GM13976 (cell line): ENCODE results near the gene ABCG5.

Source experiments
- DNase-seq: peaks from one replicate; pipeline ENCODE4 v3.0.0; 2012; ENCODE audit warnings: low spot score
- CTCF ChIP-seq: IDR thresholded peaks from 2 replicates; pipeline ENCODE4 v1.5.1; 2012; ENCODE audit warnings: borderline replicate concordance, mild to moderate bottlenecking; ENCODE audit not compliant: insufficient read depth; ENCODE audit errors: extremely low read depth, missing control alignments, control extremely low read depth
- in situ Hi-C: fragments of 300-500 bp; cut with MboI; formaldehyde crosslinking; loops from one replicate; pipeline ENCODE4 v1.12.0; 2022; ENCODE audit warnings: low sequenced_read_pairs, mixed read lengths, inconsistent platforms; ENCODE audit not compliant: unreplicated experiment

ABCG5 gene

GRCh38 chr2:43812947-43813346 lies 25.7 kb downstream of the ABCG5 start:
- no peak for TF ChIP-seq CTCF
- in situ Hi-C loops, result no loop called here
- no peak for DNase-seq

GRCh38 chr2:43812006-43812405 lies 26.6 kb downstream of the ABCG5 start:
- in situ Hi-C loops, result no loop called here
- DNase-seq, result no peak
- no peak for TF ChIP-seq CTCF

GRCh38 chr2:43810888-43811287 lies 27.8 kb downstream of the ABCG5 start:
- in situ Hi-C loops, result no loop called here
- no peak for TF ChIP-seq CTCF
- no peak for DNase-seq

GRCh38 chr2:43810452-43810851 lies 28.2 kb downstream of the ABCG5 start:
- in situ Hi-C loops, result no loop called here
- TF ChIP-seq CTCF, result no peak
- DNase-seq, result no peak

GRCh38 chr2:43806719-43807031 lies 32.0 kb downstream of the ABCG5 start:
- no peak for TF ChIP-seq CTCF
- in situ Hi-C loops, result no loop called here
- no peak for DNase-seq

- no peak for TF ChIP-seq CTCF
- in situ Hi-C loops, result no loop called here
- no peak for DNase-seq
Observed at GRCh38 chr2:43803113-43803512, 35.5 kb downstream of the ABCG5 start.

- no peak for TF ChIP-seq CTCF
- in situ Hi-C loops, result no loop called here
- no peak for DNase-seq
Observed at GRCh38 chr2:43802135-43802534, 36.5 kb downstream of the ABCG5 start.
